K562 (cell line): ENCODE results near the gene ZDHHC8. TPM values are rescaled to one million over a fixed set of nuclear protein-coding genes. Genes with fewer than 3 reads are reported as not detected.

ENCODE experiments used
- CREB1 ChIP-seq, 2 experiments: sonication (generic) in 1 of 2; formaldehyde crosslinking in 1 of 2; IDR thresholded peaks; 2 replicates each; pipeline versions ENCODE4 v1.6.1 to v1.8.0; 2012 to 2022; ENCODE audit warnings: inconsistent platforms in 1 of 2, mild to moderate bottlenecking in 1 of 2, missing genetic modification reagents in 1 of 2, moderate library complexity in 1 of 2
- GABPB2 ChIP-seq: fragments of 250-450 bp; sonication (Bioruptor Pico); conservative IDR thresholded peaks from 2 replicates; pipeline ENCODE4 v1.5.1; 2021; ENCODE audit warnings: mild to moderate bottlenecking
- GATA2 ChIP-seq: sonication (generic); formaldehyde crosslinking; IDR thresholded peaks from 2 replicates; pipeline ENCODE4 v1.4.0; 2020; ENCODE audit warnings: mild to moderate bottlenecking, missing genetic modification reagents
- HBP1 ChIP-seq: fragments of 450-650 bp; formaldehyde crosslinking; IDR thresholded peaks from 2 replicates; pipeline ENCODE4 v1.4.0; 2022; ENCODE audit warnings: missing genetic modification characterization
- HEY1 ChIP-seq: fragments of 250-450 bp; sonication (Bioruptor Pico); IDR thresholded peaks from 2 replicates; pipeline ENCODE4 v1.5.0; 2020; ENCODE audit warnings: mild to moderate bottlenecking, moderate library complexity, borderline replicate concordance
- HMG20A ChIP-seq: fragments of 450-650 bp; formaldehyde crosslinking; conservative IDR thresholded peaks from 2 replicates; pipeline ENCODE4 v1.4.0; 2020; ENCODE audit warnings: mild to moderate bottlenecking, mixed read lengths
- HMGN3 ChIP-seq: IDR thresholded peaks from 2 replicates; pipeline ENCODE4 v1.6.1; 2011; ENCODE audit warnings: borderline replicate concordance, low read depth, mild to moderate bottlenecking, mixed read lengths, low read length; ENCODE audit not compliant: insufficient read length; ENCODE audit errors: extremely low read depth
- IRF2 ChIP-seq: sonication (generic); formaldehyde crosslinking; IDR thresholded peaks from 2 replicates; pipeline ENCODE4 v1.8.1; 2022; ENCODE audit warnings: mild to moderate bottlenecking, missing genetic modification reagents
- MYBL2 ChIP-seq, 2 experiments: fragments of 450-650 bp in 1 of 2; sonication (generic) in 1 of 2; formaldehyde crosslinking in 1 of 2; IDR thresholded peaks; 2 replicates each; pipeline versions ENCODE4 v1.6.1 to v1.8.1; 2017 to 2022; ENCODE audit warnings: borderline replicate concordance in 1 of 2, inconsistent platforms in 1 of 2, low read depth in 1 of 2, mild to moderate bottlenecking in 1 of 2, missing genetic modification reagents in 1 of 2, moderate library complexity in 1 of 2
- NFYB ChIP-seq: IDR thresholded peaks from 2 replicates; pipeline ENCODE4 v1.6.1; 2011; ENCODE audit warnings: mild to moderate bottlenecking, moderate library complexity; ENCODE audit not compliant: insufficient read length; ENCODE audit errors: extremely low read depth
- PHB2 ChIP-seq: fragments of 450-650 bp; IDR thresholded peaks from 2 replicates; pipeline ENCODE4 v1.6.1; 2017; ENCODE audit warnings: low read depth
- POLR2A ChIP-seq: fragments of 450-650 bp; conservative IDR thresholded peaks from 2 replicates; pipeline ENCODE4 v1.6.1; 2016
- POLR3G ChIP-seq: IDR thresholded peaks from 2 replicates; pipeline ENCODE4 v1.6.1; 2011; ENCODE audit not compliant: insufficient read length, insufficient replicate concordance; ENCODE audit errors: extremely low read depth
- SMARCA5 ChIP-seq: fragments of 450-650 bp; IDR thresholded peaks from 2 replicates; pipeline ENCODE4 v1.6.1; 2016
- STAT5B ChIP-seq: fragments of 250-450 bp; sonication (Bioruptor Pico); IDR thresholded peaks from 2 replicates; pipeline ENCODE4 v1.8.0; 2021; ENCODE audit warnings: mild to moderate bottlenecking, inconsistent platforms
- TCF3 ChIP-seq: sonication (generic); formaldehyde crosslinking; IDR thresholded peaks from 2 replicates; pipeline ENCODE4 v1.4.0; 2020; ENCODE audit warnings: mild to moderate bottlenecking, missing genetic modification reagents
- TEAD1 ChIP-seq, 2 experiments: fragments of 450-650 bp in 1 of 2; sonication (generic) in 1 of 2; formaldehyde crosslinking; IDR thresholded peaks; 2 replicates each; pipeline versions ENCODE4 v1.4.0 to v1.8.0; 2020 to 2022; ENCODE audit warnings: mild to moderate bottlenecking in 2 of 2, missing genetic modification reagents in 1 of 2
- ZBTB17 ChIP-seq: fragments of 450-650 bp; formaldehyde crosslinking; IDR thresholded peaks from 2 replicates; pipeline ENCODE4 v1.4.0; 2020; ENCODE audit warnings: mild to moderate bottlenecking
- ZNF398 ChIP-seq: fragments of 250-450 bp; sonication (Bioruptor Pico); IDR thresholded peaks from 2 replicates; pipeline ENCODE4 v1.8.0; 2021; ENCODE audit warnings: moderate library complexity, mild to moderate bottlenecking, inconsistent platforms
- ZNF41 ChIP-seq: fragments of 250-450 bp; sonication (Bioruptor Pico); conservative IDR thresholded peaks from 2 replicates; pipeline ENCODE4 v1.4.0; 2020; ENCODE audit warnings: mild to moderate bottlenecking
- ZNF764 ChIP-seq: fragments of 250-450 bp; sonication (Bioruptor Pico); IDR thresholded peaks from 2 replicates; pipeline ENCODE4 v1.4.0; 2020; ENCODE audit warnings: low read depth, mild to moderate bottlenecking, moderate library complexity
- ZNF780A ChIP-seq: fragments of 250-450 bp; sonication (Bioruptor Pico); IDR thresholded peaks from 2 replicates; pipeline ENCODE4 v1.5.0; 2021; ENCODE audit warnings: mild to moderate bottlenecking
- ZZZ3 ChIP-seq: fragments of 450-650 bp; IDR thresholded peaks from 2 replicates; pipeline ENCODE4 v1.6.1; 2016; ENCODE audit warnings: antibody characterized with exemption, mild to moderate bottlenecking, moderate library complexity
- polyA plus RNA-seq, 8 experiments: library from polyadenylated mRNA; depleted of rRNA in 4 of 8; stranded (reverse) in 5 of 8; unstranded in 3 of 8; fragments of >200 nt; fragmentation: Nextera tagmentation in 2 of 8; fragmentation: Illumina TruSeq in 1 of 8; extraction: Ambion mirVana in 2 of 8; extraction: Trizol in 1 of 8; gene quantifications; 2 replicates each; pipeline versions ENCODE4 v1.2.1 to v1.2.3, GENCODE V29; 2011 to 2014; ENCODE audit warnings: inconsistent platforms in 1 of 8, missing spikeins in 1 of 8
- total RNA-seq, 7 experiments: library from RNA; depleted of rRNA in 6 of 7; stranded (reverse); fragments of >200 nt in 6 of 7; fragmentation: Illumina TruSeq in 2 of 7; extraction: Trizol in 2 of 7; gene quantifications; 2 replicates each; pipeline versions ENCODE4 v1.2.1 to v1.2.3, GENCODE V29; 2011 to 2021; ENCODE audit warnings: low replicate concordance in 1 of 7
- TF ChIP-seq, protein P1 (sequence below): IDR thresholded peaks from 3 replicates; pipeline ENCODE4 v1.6.1; 2011; ENCODE audit warnings: borderline replicate concordance, mild to moderate bottlenecking; ENCODE audit not compliant: insufficient read length, insufficient read depth

The ZDHHC8 gene
- total and polyA plus RNA-seq, 9 of the 15 experiments (the other 6 are each of a cell fraction or from before 2014, with no cell fraction given): 0.04 to 109 (median 16.4) TPM

DNA sequence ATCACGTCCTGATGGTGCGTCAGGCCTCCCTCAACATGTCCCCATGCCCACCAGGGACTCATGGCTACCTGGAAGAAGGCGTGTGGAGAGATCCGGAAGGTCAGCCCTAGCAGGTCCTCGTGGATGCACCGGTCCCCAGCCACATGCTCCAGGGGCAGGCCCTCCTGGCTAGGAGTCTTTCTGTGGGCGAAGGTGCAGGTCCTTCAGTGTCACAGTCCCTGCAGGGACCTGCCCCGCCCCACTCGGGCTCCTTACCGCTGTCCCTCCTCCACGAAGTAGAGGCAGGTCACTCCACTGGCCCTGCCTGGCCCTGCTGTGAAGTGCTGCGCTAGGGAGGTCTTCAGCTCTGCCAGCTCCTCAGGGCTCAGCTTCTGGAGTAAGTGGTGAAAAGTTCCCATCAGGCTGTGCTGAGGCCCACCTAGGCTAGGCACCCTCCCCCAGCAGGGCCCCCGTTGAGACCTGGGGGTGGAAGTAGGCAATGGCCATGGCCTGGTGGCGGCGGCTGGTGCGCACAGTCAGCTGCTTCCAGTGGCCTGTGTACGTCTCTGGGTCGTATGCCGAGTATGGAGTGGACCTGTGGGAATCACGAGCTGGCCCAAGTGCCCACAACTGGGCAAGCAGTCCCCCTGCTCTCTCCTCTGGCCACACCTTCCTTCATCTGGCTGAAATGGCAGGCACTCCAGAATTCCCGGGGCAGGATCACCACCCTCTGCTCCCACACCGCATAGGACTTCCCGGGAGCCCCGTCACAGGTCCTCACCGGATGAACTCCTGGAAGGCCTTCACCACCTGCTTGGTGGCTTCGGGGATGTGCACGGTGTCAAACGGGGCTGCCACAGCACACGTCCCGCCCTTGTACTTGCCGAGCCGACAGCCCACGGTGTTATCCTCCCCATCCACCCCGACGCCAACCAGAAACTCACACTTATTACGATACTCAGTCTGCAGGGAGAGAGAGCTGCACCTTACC is 16.8 kb upstream of the ZDHHC8 start (continued):
- 0 out of 2 replicates have a peak, but pooled peaks have one; percentile 16 for TF ChIP-seq HBP1 (CRISPR knock-in tag)
- TF ChIP-seq GABPB2 (CRISPR knock-in tag): no peak
- no peak for TF ChIP-seq HMG20A (CRISPR knock-in tag)
- no peak for TF ChIP-seq IRF2 (CRISPR knock-in tag)
- no peak for TF ChIP-seq MYBL2 (IDR thresholded peaks at IDR 0.05; ENCODE audit: low read depth)
- TF ChIP-seq MYBL2 (CRISPR knock-in tag; IDR thresholded peaks at IDR 0.05; ENCODE audit: borderline replicate concordance): no peak
- TF ChIP-seq CREB1 (IDR thresholded peaks at IDR 0.05): 0 out of 2 replicates have a peak, but pooled peaks have one; percentile 9
- TF ChIP-seq CREB1 (CRISPR knock-in tag; IDR thresholded peaks at IDR 0.05): no peak
- peak; percentile 19; the same call in 1 of the 2 replicates for TF ChIP-seq POLR2A
- TF ChIP-seq ZNF398 (CRISPR knock-in tag): no peak
- TF ChIP-seq POLR3G: no peak
- TF ChIP-seq, protein P1, sequence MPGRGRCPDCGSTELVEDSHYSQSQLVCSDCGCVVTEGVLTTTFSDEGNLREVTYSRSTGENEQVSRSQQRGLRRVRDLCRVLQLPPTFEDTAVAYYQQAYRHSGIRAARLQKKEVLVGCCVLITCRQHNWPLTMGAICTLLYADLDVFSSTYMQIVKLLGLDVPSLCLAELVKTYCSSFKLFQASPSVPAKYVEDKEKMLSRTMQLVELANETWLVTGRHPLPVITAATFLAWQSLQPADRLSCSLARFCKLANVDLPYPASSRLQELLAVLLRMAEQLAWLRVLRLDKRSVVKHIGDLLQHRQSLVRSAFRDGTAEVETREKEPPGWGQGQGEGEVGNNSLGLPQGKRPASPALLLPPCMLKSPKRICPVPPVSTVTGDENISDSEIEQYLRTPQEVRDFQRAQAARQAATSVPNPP: no peak
- no peak for TF ChIP-seq SMARCA5
- no peak for TF ChIP-seq STAT5B (CRISPR knock-in tag)
- TF ChIP-seq HMGN3: no peak
- TF ChIP-seq ZNF780A: no peak
- TF ChIP-seq TCF3: no peak
- TF ChIP-seq ZNF764 (CRISPR knock-in tag): no peak
- no peak for TF ChIP-seq ZZZ3
- TF ChIP-seq ZBTB17 (CRISPR knock-in tag): 0 out of 2 replicates have a peak, but pooled peaks have one; percentile 17
- TF ChIP-seq GATA2 (CRISPR knock-in tag): no peak
- TF ChIP-seq NFYB: no peak
- TF ChIP-seq PHB2: no peak
- no peak for TF ChIP-seq HEY1 (CRISPR knock-in tag)
- no peak; the same call in 1 of the 2 replicates for TF ChIP-seq ZNF41 (CRISPR knock-in tag)
- no peak for TF ChIP-seq TEAD1 (CRISPR knock-in tag; IDR thresholded peaks at IDR 0.05)
